Right lobe of liver (tissue), 6 donors: Measurements from ENCODE around the gene SLC38A3. TPM values are rescaled to one million over a fixed set of nuclear protein-coding genes. Genes with fewer than 3 reads are reported as not detected.
"Not testable (repeated sequence)": the region's sequence is repeated elsewhere in the genome, so short reads cannot be mapped to it uniquely, and the experiment has no call there.

Source experiments
- ATAC-seq, 4 donors: fragments of 200-7000 bp; cut with Tn5 transposase; one replicate each; pipeline ENCODE4 v1.9.1; 2020; ENCODE audit warnings: mild to moderate bottlenecking in 4 of 4, moderate library complexity in 4 of 4
- DNase-seq, 3 donors: peaks; one replicate each; pipeline ENCODE4 v3.0.0-alpha.2; 2020
- H3K27ac ChIP-seq, 3 donors: fragments of 200-600 bp; one replicate each; pipeline ENCODE4 v1.8.0; 2022
- H3K27me3 ChIP-seq, 2 donors: fragments of 200-600 bp; one replicate each; pipeline ENCODE4 v1.8.0; 2022
- H3K36me3 ChIP-seq, 4 donors: fragments of 200-600 bp; sonication (generic) in 1 of 4; one replicate each; pipeline versions ENCODE4 v1.5.1 to v1.8.0; 2017 to 2022; ENCODE audit warnings: control low read depth in 1 of 4
- H3K4me1 ChIP-seq, 4 donors: fragments of 200-600 bp; sonication (generic) in 1 of 4; one replicate each; pipeline versions ENCODE4 v1.5.1 to v1.8.0; 2017 to 2022; ENCODE audit warnings: control low read depth in 1 of 4
- H3K4me3 ChIP-seq, 3 donors: fragments of 200-600 bp; one replicate each; pipeline ENCODE4 v1.8.0; 2022
- H3K9me3 ChIP-seq, 4 donors: fragments of 200-600 bp; sonication (generic) in 1 of 4; one replicate each; pipeline versions ENCODE4 v1.5.1 to v1.8.0; 2017 to 2022; ENCODE audit warnings: control low read depth in 1 of 4
- POLR2A ChIP-seq: fragments of 450-650 bp; IDR thresholded peaks from one replicate; pipeline ENCODE4 v1.6.1; 2017; ENCODE audit warnings: antibody characterized with exemption, mild to moderate bottlenecking
- WGBS: methylation state at CpG from one replicate; pipeline ENCODE4 v1.1.6; 2018; ENCODE audit warnings: low coverage, low lambda C conversion rate; ENCODE audit not compliant: insufficient coverage; ENCODE audit errors: missing lambda C conversion rate; 5-methylcytosine and 5-hydroxymethylcytosine counted together
- intact Hi-C, 2 donors: fragments of 100-400 bp; cut with DNase I; formaldehyde crosslinking; loops; one replicate each; pipeline versions ENCODE4 v1.11.2 to v1.14.1; 2022
- total RNA-seq, 6 experiments: library from RNA; depleted of rRNA in 2 of 6; stranded (reverse); fragments of >200 nt in 2 of 6; fragmentation: NEBNext Ultra II Directional in 3 of 6; extraction: Animal tissue kit (Norgen Biotek cat#: 25700) in 3 of 6; gene quantifications; one replicate each; pipeline versions ENCODE4 v1.1.0 to v1.2.4, GENCODE V29; 2016 to 2023
- TF ChIP-seq, protein P1 (sequence below), 4 donors: fragments of 200-600 bp in 3 of 4; fragments of 450-650 bp in 1 of 4; IDR thresholded peaks; one replicate each; pipeline versions ENCODE4 v1.5.1 to v1.8.0; 2016 to 2022; ENCODE audit warnings: antibody characterized with exemption in 4 of 4, mild to moderate bottlenecking in 2 of 4
- donor health status: DM: no; HTN: yes; CAD: no.
- donor health status: DM: no; HTN: no; CAD: no.
- donor health status: DM: no; HTN: no; CAD: no.
- donor health status: DM: no; HTN: yes; CAD: no.
- donor health status: DM: no; HTN: yes; CAD: no.

SLC38A3 gene
- total RNA-seq, 6 experiments from 2014 or later = 77.7 to 311 (median 190) TPM

DNA sequence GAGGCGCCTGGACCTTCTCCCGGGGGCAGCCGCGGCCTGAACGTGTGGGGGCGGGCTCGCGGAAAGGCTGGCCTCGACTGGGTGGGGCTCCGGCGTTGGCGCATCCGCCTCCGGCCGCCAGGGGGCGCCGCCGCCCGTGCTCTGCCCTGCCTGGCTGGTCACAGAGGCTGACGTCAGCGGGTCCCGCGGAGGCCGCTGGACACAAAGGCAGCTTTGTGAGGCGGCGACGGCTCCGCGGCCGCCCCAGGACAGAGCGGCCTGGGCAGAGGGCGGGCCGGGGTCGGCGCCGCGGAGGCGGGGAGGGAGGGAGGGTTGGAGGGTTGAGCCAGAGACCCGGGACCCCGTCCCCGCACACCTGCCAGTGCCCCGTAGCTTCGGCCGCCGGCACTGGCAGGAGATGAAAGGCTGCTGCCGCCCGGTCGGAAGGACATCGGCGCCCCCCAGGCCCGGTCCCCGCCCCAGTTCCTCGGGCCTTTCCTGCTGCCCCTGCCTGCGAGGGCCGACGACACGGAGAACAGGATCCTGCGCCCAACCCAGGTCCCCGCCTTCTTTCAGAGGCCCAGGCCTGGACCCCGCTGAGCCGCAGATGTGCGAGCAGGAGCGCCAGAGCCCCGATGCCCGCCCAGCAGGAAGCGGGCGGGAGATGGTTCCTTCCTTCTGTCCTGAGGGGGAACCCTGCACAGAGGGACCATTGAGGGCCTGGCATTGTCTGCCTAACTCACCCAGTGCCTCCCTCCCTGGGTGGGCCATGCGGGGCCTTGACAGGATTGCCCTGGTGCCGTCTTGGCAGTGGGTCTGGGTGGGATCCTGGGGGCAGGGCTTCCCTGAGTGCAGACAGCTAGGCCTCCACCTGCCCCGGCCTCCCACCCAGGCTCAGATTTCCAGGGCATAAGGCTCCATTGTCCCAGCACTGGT is 55.2 kb downstream of the SLC38A3 start:
- TF ChIP-seq POLR2A = peak; percentile 69
- TF ChIP-seq, protein P1, sequence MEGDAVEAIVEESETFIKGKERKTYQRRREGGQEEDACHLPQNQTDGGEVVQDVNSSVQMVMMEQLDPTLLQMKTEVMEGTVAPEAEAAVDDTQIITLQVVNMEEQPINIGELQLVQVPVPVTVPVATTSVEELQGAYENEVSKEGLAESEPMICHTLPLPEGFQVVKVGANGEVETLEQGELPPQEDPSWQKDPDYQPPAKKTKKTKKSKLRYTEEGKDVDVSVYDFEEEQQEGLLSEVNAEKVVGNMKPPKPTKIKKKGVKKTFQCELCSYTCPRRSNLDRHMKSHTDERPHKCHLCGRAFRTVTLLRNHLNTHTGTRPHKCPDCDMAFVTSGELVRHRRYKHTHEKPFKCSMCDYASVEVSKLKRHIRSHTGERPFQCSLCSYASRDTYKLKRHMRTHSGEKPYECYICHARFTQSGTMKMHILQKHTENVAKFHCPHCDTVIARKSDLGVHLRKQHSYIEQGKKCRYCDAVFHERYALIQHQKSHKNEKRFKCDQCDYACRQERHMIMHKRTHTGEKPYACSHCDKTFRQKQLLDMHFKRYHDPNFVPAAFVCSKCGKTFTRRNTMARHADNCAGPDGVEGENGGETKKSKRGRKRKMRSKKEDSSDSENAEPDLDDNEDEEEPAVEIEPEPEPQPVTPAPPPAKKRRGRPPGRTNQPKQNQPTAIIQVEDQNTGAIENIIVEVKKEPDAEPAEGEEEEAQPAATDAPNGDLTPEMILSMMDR (IDR thresholded peaks at IDR 0.05) = peak; percentile 97 to 99 (median 98)
- Histone ChIP-seq H3K4me3 (peak overlapping the region; percentile 52 to 60 (median 56)), H3K4me1 (peaks cover 0 to 13% (median 2%) of the 10 kb centered on the region in 4 donors), H3K36me3 (peaks cover 0 to 24% (median 18%) of the 10 kb centered on the region in 4 donors), H3K27ac (peak overlapping the region; percentile 91 to 95 (median 95)), H3K27me3 (no peaks in the 10 kb centered on the region), H3K9me3 (no peaks in the 10 kb centered on the region)
- intact Hi-C loops = loop anchor here in 1 of 2 donors (10.0 kb wide), 1 partner anchor 135 kb away; no protein-coding TSS in a partner anchor
- DNase-seq = peak; percentile 94 to 96 (median 95)
- WGBS = no CpG with 5 or more reads among the region's 70 CpGs
- peak; percentile 83 to 96 (median 90) for ATAC-seq

DNA sequence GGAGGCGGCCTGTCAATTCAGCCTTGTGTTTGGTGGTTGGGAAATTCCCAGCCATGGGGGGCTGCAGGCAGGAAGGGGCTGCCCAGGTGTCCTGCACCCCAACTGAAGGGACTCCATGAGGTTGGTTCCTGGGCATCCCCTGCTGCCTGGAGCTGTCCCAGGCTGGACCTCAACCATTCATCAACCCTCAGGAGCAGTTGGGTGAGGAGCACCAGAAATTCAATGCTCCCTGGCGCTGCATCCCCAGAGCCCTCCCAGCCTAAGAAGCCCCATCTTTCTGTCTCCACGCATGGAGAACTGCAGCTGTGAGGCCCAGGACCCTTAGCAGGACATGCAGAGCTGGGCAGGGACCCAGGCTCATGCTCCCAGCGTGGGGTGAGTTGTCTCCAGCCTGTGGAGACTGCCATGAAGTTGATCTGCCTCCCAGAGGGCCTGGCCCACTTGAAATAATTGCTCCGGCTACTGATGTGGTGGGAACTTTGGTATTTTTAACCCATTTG is 55.9 kb downstream of the SLC38A3 start:
- Histone ChIP-seq H3K4me1 (peaks cover 0 to 10% (median 0%) of the 10 kb centered on the region in 4 donors), H3K36me3 (peaks cover 0 to 23% (median 17%) of the 10 kb centered on the region in 4 donors), H3K27me3 (no peaks in the 10 kb centered on the region), H3K4me3 (no peak overlapping the region), H3K9me3 (no peaks in the 10 kb centered on the region), H3K27ac (peak overlapping the region; percentile 91 to 95 (median 95))
- DNase-seq (no peak), ATAC-seq (no peak)
- no CpG with 5 or more reads among the region's 5 CpGs for WGBS
- intact Hi-C loops = loop anchor here in 1 of 2 donors (10.0 kb wide), 1 partner anchor 136 kb away; no protein-coding TSS in a partner anchor
- TF ChIP-seq POLR2A = no peak
- TF ChIP-seq, protein P1 (IDR thresholded peaks at IDR 0.05) = no peak

DNA sequence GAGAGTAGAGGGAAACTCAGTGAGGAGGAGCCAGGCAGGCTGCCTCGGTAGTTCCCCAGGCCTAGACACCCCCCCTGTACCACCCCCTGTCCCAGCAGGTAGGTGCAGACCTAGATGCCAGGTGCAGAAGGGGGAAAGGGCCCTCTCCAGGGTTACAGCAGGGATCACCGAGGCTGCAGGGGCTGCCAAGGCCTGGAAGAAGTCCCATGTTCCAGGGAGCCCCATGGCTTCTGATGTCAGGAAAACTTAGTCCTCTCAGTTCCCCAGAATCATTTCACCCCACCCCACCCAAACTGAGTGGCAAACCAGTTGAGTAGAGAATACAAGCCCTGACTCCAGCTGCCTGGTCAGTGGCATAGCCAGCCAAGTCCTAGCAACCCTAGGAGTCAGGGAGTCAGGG is 56.4 kb downstream of the SLC38A3 start:
- DNase-seq = no peak
- H3K4me3 ChIP-seq = no peak overlapping the region
- no CpG with 5 or more reads among the region's 2 CpGs for WGBS
- H3K27ac ChIP-seq = no peak overlapping the region
- no peak for TF ChIP-seq POLR2A
- TF ChIP-seq, protein P1 (IDR thresholded peaks at IDR 0.05) = no peak
- no peaks in the 10 kb centered on the region for H3K27me3 ChIP-seq
- no peaks in the 10 kb centered on the region for H3K9me3 ChIP-seq
- intact Hi-C loops = loop anchor here in 1 of 2 donors (10.0 kb wide), 1 partner anchor 137 kb away; no protein-coding TSS in a partner anchor
- H3K36me3 ChIP-seq = peaks cover 0 to 18% (median 13%) of the 10 kb centered on the region in 4 donors
- peaks cover 0 to 10% (median 0%) of the 10 kb centered on the region in 4 donors for H3K4me1 ChIP-seq
- no peak for ATAC-seq

DNA sequence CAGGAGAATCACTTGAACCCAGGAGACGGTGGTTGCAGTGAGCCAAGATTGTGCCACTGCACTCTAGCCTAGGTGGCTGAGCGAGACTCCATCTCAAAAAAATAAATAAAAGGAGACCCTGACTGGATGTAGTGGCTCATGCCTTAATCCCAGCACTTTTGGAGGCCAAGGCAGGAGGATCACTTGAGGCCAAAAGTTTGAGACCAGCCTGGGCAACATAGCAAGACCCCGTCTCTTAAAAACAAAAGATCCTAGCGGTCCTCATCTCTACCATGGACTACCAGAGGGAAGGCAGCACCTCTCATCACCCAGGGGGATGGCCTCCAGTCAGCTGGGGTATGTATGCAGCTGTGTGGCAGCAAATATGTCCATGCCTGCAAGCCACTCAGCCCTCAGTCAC is 57.1 kb downstream of the SLC38A3 start:
- peaks cover 0 to 16% (median 0%) of the 10 kb centered on the region in 4 donors for H3K4me1 ChIP-seq
- not testable (repeated sequence) for H3K9me3 ChIP-seq, H3K27me3 ChIP-seq, ATAC-seq, H3K27ac ChIP-seq, DNase-seq, H3K4me3 ChIP-seq
- intact Hi-C loops = loop anchor here in 1 of 2 donors (10.0 kb wide), 1 partner anchor 137 kb away; no protein-coding TSS in a partner anchor
- H3K36me3 ChIP-seq = peaks cover 0 to 11% (median 7%) of the 10 kb centered on the region in 4 donors
- 94% methylated on average over 2 of the region's 4 CpGs for WGBS
